Neural cell (in vitro differentiated cells): ENCODE results near the gene KBTBD7. TPM values are rescaled to one million over a fixed set of nuclear protein-coding genes. Genes with fewer than 3 reads are reported as not detected.

ENCODE experiments used
- H2AFZ ChIP-seq: fragments of 200-600, 300-800 bp; sonication (generic), shearing (Covaris generic); 2 replicates; pipeline ENCODE4 v1.6.0; 2014; ENCODE audit warnings: low read depth, mild to moderate bottlenecking, antibody characterized with exemption, low read length, moderate library complexity
- H3F3A ChIP-seq: fragments of 200-600 bp; shearing (Covaris generic); 2 replicates; pipeline ENCODE4 v1.6.1; 2016; ENCODE audit warnings: mild to moderate bottlenecking, moderate library complexity, mixed read lengths, antibody characterized with exemption, low read length; ENCODE audit not compliant: insufficient read depth, poor library complexity, severe bottlenecking
- H3K27ac ChIP-seq: fragments of 200-600, 300-800 bp; sonication (generic), shearing (Covaris generic); 2 replicates; pipeline ENCODE4 v1.5.1; 2014; ENCODE audit warnings: mild to moderate bottlenecking, low read length, moderate library complexity
- H3K27me3 ChIP-seq: fragments of 300-800, 200-600 bp; sonication (generic), shearing (Covaris generic); 2 replicates; pipeline ENCODE4 v1.6.0; 2014; ENCODE audit warnings: mild to moderate bottlenecking, low read depth, low read length, moderate library complexity; ENCODE audit not compliant: insufficient read depth
- H3K36me3 ChIP-seq: fragments of 300-800, 200-600 bp; sonication (generic), shearing (Covaris generic); 2 replicates; pipeline ENCODE4 v1.5.1; 2014; ENCODE audit warnings: mild to moderate bottlenecking, antibody characterized with exemption, low read length, moderate library complexity; ENCODE audit not compliant: insufficient read depth
- H3K4me2 ChIP-seq: fragments of 300-800, 200-600 bp; sonication (generic), shearing (Covaris generic); 2 replicates; pipeline ENCODE4 v1.6.0; 2014; ENCODE audit warnings: mild to moderate bottlenecking, low read length
- H3K4me3 ChIP-seq: fragments of 300-800, 200-600 bp; sonication (generic), shearing (Covaris generic); 2 replicates; pipeline ENCODE4 v1.5.1; 2014; ENCODE audit warnings: mild to moderate bottlenecking, low read length, moderate library complexity
- H3K79me2 ChIP-seq: fragments of 200-600 bp; shearing (Covaris generic); replicated peaks from 2 replicates; pipeline ENCODE4 v1.6.0; 2014; ENCODE audit warnings: mild to moderate bottlenecking, low read length, moderate library complexity; ENCODE audit not compliant: insufficient read depth
- H3K9ac ChIP-seq: fragments of 300-800, 200-600 bp; sonication (generic), shearing (Covaris generic); 2 replicates; pipeline ENCODE4 v1.6.1; 2016; ENCODE audit warnings: mild to moderate bottlenecking, low read length, mixed read lengths
- H3K9me2 ChIP-seq: fragments of 200-600 bp; shearing (Covaris generic); 2 replicates; pipeline ENCODE4 v1.6.1; 2016; ENCODE audit warnings: mild to moderate bottlenecking, low read length, mixed read lengths; ENCODE audit not compliant: insufficient read depth
- H3K9me3 ChIP-seq: fragments of 200-600, 300-800 bp; sonication (generic), shearing (Covaris generic); 2 replicates; pipeline ENCODE4 v1.6.1; 2016; ENCODE audit warnings: mild to moderate bottlenecking, mixed run types, low read length, moderate library complexity, mixed read lengths
- H4K20me1 ChIP-seq: fragments of 200-600 bp; shearing (Covaris generic); 2 replicates; pipeline ENCODE4 v1.6.1; 2016; ENCODE audit warnings: mild to moderate bottlenecking, mixed run types; ENCODE audit not compliant: insufficient read depth
- EP300 ChIP-seq: fragments of 450-650 bp; conservative IDR thresholded peaks from 2 replicates; pipeline ENCODE4 v1.6.1; 2014; ENCODE audit warnings: antibody characterized with exemption, mild to moderate bottlenecking, moderate library complexity; ENCODE audit not compliant: poor library complexity, severe bottlenecking
- EZH2 ChIP-seq: fragments of 200-600, 300-800 bp; shearing (Covaris generic), sonication (generic); IDR thresholded peaks from 2 replicates; pipeline ENCODE4 v1.6.1; 2014; ENCODE audit warnings: antibody characterized with exemption, low read length, borderline replicate concordance, mild to moderate bottlenecking; ENCODE audit not compliant: insufficient read depth, poor library complexity, severe bottlenecking
- MXI1 ChIP-seq: fragments of 450-650 bp; conservative IDR thresholded peaks from 2 replicates; pipeline ENCODE4 v1.6.1; 2014; ENCODE audit warnings: antibody characterized with exemption, mild to moderate bottlenecking; ENCODE audit not compliant: poor library complexity, severe bottlenecking
- POLR2AphosphoS5 ChIP-seq: IDR thresholded peaks from 2 replicates; pipeline ENCODE4 v1.6.1; 2012
- RAD21 ChIP-seq: fragments of 450-650 bp; conservative IDR thresholded peaks from 2 replicates; pipeline ENCODE4 v1.6.1; 2014; ENCODE audit warnings: antibody characterized with exemption, mild to moderate bottlenecking, moderate library complexity
- SMC3 ChIP-seq: fragments of 450-650 bp; conservative IDR thresholded peaks from 2 replicates; pipeline ENCODE4 v1.6.1; 2014; ENCODE audit warnings: antibody characterized with exemption, mild to moderate bottlenecking, moderate library complexity; ENCODE audit not compliant: poor library complexity
- TAF1 ChIP-seq: IDR thresholded peaks from 2 replicates; pipeline ENCODE4 v1.6.1; 2012; ENCODE audit warnings: low read depth
- polyA plus RNA-seq: library from polyadenylated mRNA; depleted of rRNA; stranded (reverse); fragments of >200 nt; gene quantifications from 2 replicates; pipeline ENCODE4 v1.2.3, GENCODE V29; 2014
- TF ChIP-seq, protein P1 (sequence below): fragments of 450-650 bp; IDR thresholded peaks from 2 replicates; pipeline ENCODE4 v1.5.1; 2014; ENCODE audit warnings: antibody characterized with exemption, mild to moderate bottlenecking, moderate library complexity; ENCODE audit not compliant: poor library complexity, severe bottlenecking
- TF ChIP-seq, protein P2 (sequence below): IDR thresholded peaks from 2 replicates; pipeline ENCODE4 v1.6.1; 2012; ENCODE audit warnings: borderline replicate concordance

The KBTBD7 gene
- polyA plus RNA-seq, 1 donor from 2014 or later = 28.0 TPM

DNA sequence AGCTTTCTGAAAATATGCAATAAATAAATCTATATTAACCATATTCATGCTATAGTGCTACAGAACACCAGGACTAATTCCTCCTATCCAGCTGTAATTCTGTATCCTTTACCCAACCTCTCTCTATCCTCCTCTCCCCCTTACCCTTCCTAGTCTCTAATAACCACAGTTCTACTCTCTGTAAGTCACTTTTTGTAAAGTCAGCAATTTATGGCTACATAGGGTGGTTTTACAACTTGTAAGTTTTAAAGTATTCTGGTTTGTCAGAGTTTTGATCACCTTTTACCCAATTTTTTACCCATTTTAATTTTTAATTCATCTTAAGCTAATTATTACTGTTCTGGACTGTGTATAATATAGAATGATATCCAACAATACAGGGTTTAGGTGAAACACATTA is 35.0 kb upstream of the KBTBD7 start:
- TF ChIP-seq RAD21 (no peak), MXI1 (no peak), TAF1 (no peak), EP300 (no peak)
- TF ChIP-seq, protein P1, sequence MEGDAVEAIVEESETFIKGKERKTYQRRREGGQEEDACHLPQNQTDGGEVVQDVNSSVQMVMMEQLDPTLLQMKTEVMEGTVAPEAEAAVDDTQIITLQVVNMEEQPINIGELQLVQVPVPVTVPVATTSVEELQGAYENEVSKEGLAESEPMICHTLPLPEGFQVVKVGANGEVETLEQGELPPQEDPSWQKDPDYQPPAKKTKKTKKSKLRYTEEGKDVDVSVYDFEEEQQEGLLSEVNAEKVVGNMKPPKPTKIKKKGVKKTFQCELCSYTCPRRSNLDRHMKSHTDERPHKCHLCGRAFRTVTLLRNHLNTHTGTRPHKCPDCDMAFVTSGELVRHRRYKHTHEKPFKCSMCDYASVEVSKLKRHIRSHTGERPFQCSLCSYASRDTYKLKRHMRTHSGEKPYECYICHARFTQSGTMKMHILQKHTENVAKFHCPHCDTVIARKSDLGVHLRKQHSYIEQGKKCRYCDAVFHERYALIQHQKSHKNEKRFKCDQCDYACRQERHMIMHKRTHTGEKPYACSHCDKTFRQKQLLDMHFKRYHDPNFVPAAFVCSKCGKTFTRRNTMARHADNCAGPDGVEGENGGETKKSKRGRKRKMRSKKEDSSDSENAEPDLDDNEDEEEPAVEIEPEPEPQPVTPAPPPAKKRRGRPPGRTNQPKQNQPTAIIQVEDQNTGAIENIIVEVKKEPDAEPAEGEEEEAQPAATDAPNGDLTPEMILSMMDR = no peak
- TF ChIP-seq, protein P2, sequence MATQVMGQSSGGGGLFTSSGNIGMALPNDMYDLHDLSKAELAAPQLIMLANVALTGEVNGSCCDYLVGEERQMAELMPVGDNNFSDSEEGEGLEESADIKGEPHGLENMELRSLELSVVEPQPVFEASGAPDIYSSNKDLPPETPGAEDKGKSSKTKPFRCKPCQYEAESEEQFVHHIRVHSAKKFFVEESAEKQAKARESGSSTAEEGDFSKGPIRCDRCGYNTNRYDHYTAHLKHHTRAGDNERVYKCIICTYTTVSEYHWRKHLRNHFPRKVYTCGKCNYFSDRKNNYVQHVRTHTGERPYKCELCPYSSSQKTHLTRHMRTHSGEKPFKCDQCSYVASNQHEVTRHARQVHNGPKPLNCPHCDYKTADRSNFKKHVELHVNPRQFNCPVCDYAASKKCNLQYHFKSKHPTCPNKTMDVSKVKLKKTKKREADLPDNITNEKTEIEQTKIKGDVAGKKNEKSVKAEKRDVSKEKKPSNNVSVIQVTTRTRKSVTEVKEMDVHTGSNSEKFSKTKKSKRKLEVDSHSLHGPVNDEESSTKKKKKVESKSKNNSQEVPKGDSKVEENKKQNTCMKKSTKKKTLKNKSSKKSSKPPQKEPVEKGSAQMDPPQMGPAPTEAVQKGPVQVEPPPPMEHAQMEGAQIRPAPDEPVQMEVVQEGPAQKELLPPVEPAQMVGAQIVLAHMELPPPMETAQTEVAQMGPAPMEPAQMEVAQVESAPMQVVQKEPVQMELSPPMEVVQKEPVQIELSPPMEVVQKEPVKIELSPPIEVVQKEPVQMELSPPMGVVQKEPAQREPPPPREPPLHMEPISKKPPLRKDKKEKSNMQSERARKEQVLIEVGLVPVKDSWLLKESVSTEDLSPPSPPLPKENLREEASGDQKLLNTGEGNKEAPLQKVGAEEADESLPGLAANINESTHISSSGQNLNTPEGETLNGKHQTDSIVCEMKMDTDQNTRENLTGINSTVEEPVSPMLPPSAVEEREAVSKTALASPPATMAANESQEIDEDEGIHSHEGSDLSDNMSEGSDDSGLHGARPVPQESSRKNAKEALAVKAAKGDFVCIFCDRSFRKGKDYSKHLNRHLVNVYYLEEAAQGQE = no peak
- Histone ChIP-seq H3K9ac (no peak overlapping the region), H3K27ac (no peak overlapping the region), H3F3A (no peaks in the 10 kb centered on the region), H3K27me3 (no peaks in the 10 kb centered on the region), H3K36me3 (no peaks in the 10 kb centered on the region), H4K20me1 (no peaks in the 10 kb centered on the region), H3K9me2 (no peaks in the 10 kb centered on the region), H3K9me3 (no peaks in the 10 kb centered on the region), H3K4me3 (no peak overlapping the region), H3K79me2 (no peaks in the 10 kb centered on the region), H2AFZ (no peak overlapping the region), H3K4me2 (no peak overlapping the region)

DNA sequence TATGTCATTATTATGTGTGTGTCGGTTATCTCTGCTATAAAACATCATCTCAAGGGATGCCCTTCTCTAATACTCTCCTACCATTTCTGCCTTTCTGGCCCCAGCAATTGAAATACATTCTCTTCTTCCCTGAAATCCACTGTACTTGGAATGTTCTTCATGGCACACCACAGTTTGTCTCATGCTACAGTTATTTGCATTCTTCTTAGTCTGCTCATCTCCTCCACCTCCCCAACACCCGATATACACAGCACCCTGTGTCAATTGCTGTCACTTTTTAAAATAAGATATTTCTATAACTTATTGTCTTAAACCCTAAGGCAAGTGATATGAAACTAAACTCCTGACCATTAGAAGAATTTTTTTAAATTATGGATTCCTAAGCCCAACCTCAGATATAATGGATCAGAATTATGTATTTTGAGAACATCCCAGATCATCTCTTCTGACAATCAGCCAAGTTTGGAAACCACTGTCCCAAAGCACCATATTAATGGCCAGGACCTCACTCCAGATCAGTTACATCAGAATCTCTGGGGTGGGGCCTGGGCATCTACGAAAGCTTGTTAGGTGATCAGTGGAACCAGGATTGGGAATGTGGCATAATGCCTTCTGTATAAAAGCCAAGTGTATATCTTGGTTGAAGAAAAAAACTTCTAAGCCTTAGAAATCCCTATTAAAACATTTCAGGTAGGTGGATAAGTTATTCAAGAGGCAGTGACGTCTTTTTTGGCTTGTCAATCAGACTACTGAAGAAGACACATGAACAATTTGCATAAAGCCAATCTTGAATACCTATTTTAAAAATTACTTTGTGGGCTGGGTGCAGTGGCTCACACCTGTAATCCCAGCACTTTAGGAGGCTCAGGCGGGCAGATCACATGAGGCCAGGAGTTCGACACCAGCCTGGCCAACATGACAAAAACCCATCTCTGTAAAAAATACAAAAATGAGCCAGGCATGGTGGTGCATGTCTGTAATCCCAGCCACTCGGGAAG is 30.0 kb upstream of the KBTBD7 start:
- Histone ChIP-seq H3K27me3 (no peaks in the 10 kb centered on the region), H2AFZ (no peak overlapping the region), H3K27ac (no peak overlapping the region), H3K9ac (no peak overlapping the region), H3K79me2 (no peaks in the 10 kb centered on the region), H3F3A (no peaks in the 10 kb centered on the region), H3K9me2 (no peaks in the 10 kb centered on the region), H4K20me1 (no peaks in the 10 kb centered on the region), H3K36me3 (no peaks in the 10 kb centered on the region), H3K9me3 (no peaks in the 10 kb centered on the region), H3K4me2 (no peak overlapping the region), H3K4me3 (no peak overlapping the region)
- TF ChIP-seq, protein P2 = no peak
- TF ChIP-seq, protein P1 = no peak
- TF ChIP-seq SMC3 (no peak), TAF1 (no peak), POLR2AphosphoS5 (no peak), RAD21 (no peak), EP300 (no peak), MXI1 (no peak), EZH2 (no peak)
